ENCODE measurements around the gene GPR89B. TPM values are rescaled to one million over a fixed set of nuclear protein-coding genes. Genes with fewer than 3 reads are reported as not detected.
"Not testable (repeated sequence)": the region's sequence is repeated elsewhere in the genome, so short reads cannot be mapped to it uniquely, and the experiment has no call there.

Gene GPR89B
- total and polyA plus RNA-seq, 2 donors (not counting 1 experiment from before 2014, with no cell fraction given), result 19.0 to 21.7 TPM

- Histone ChIP-seq H3K9me3 (ENCODE audit: control insufficient read depth, insufficient read depth, low read depth, low read length) (no peaks in the 10 kb centered on the region), H2AFZ (ENCODE audit: low read length) (no peak overlapping the region)
- no peak for DNase-seq (ENCODE audit: low read depth in 2 of 2)
These were observed 8.3 kb upstream of the GPR89B start for GRCh38 chr1:147919896-147920295.

GRCh38 chr1:147924813-147925212, 3.4 kb upstream of the GPR89B start:
- no peaks in the 10 kb centered on the region for H3K27me3 ChIP-seq (ENCODE audit: control insufficient read depth, insufficient read depth, low read length)
- no peak overlapping the region for H2AFZ ChIP-seq (ENCODE audit: low read length)
- H3K79me2 ChIP-seq (ENCODE audit: control insufficient read depth, insufficient read depth, low read length), result no peaks in the 10 kb centered on the region
- no peaks in the 10 kb centered on the region for H3K36me3 ChIP-seq (ENCODE audit: control insufficient read depth, insufficient read depth, low read length)
- H3K4me1 ChIP-seq (ENCODE audit: control insufficient read depth, extremely low read depth, insufficient read depth, low read length), result no peaks in the 10 kb centered on the region
- no peak overlapping the region for H3K27ac ChIP-seq (ENCODE audit: insufficient read depth, low read length)
- no peaks in the 10 kb centered on the region for H4K20me1 ChIP-seq (ENCODE audit: control insufficient read depth, extremely low read depth, insufficient read depth, low read length)
- no peak for DNase-seq (ENCODE audit: low read depth in 2 of 2)
- no peak overlapping the region for H3K9ac ChIP-seq (ENCODE audit: insufficient read depth, low read length)
- H3K4me3 ChIP-seq (replicated peaks in 1 of 4; ENCODE audit: control extremely low read depth in 1 of 4, insufficient read depth in 1 of 4, low read depth in 3 of 4, low read length in 4 of 4), result no peak overlapping the region
- no peaks in the 10 kb centered on the region for H3K9me3 ChIP-seq (ENCODE audit: control insufficient read depth, insufficient read depth, low read depth, low read length)
- no peak overlapping the region for H3K4me2 ChIP-seq (ENCODE audit: extremely low read depth, insufficient read depth, low read length)
- TF ChIP-seq CTCF (conservative IDR thresholded peaks at IDR 0.05 in 1 of 2, IDR thresholded peaks at IDR 0.05 in 1 of 2; ENCODE audit: low read depth in 1 of 2, low read length in 2 of 2) (no peak), EZH2 (IDR thresholded peaks at IDR 0.05; ENCODE audit: low read length, missing control alignments) (no peak)

More at GRCh38 chr1:147919896-147920295, 8.3 kb upstream of the GPR89B start:
- no peaks in the 10 kb centered on the region for H3K79me2 ChIP-seq (ENCODE audit: control insufficient read depth, insufficient read depth, low read length)
- no peaks in the 10 kb centered on the region for H4K20me1 ChIP-seq (ENCODE audit: control insufficient read depth, extremely low read depth, insufficient read depth, low read length)
- TF ChIP-seq EZH2 (IDR thresholded peaks at IDR 0.05; ENCODE audit: low read length, missing control alignments) (no peak), CTCF (conservative IDR thresholded peaks at IDR 0.05 in 1 of 2, IDR thresholded peaks at IDR 0.05 in 1 of 2; ENCODE audit: low read depth in 1 of 2, low read length in 2 of 2) (no peak)
- H3K27me3 ChIP-seq (ENCODE audit: control insufficient read depth, insufficient read depth, low read length), result no peaks in the 10 kb centered on the region
- H3K36me3 ChIP-seq (ENCODE audit: control insufficient read depth, insufficient read depth, low read length), result no peaks in the 10 kb centered on the region
- no peak overlapping the region for H3K4me2 ChIP-seq (ENCODE audit: extremely low read depth, insufficient read depth, low read length)
- no peak overlapping the region for H3K4me3 ChIP-seq (replicated peaks in 1 of 4; ENCODE audit: control extremely low read depth in 1 of 4, insufficient read depth in 1 of 4, low read depth in 3 of 4, low read length in 4 of 4)
- no peaks in the 10 kb centered on the region for H3K4me1 ChIP-seq (ENCODE audit: control insufficient read depth, extremely low read depth, insufficient read depth, low read length)
- H3K27ac ChIP-seq (ENCODE audit: insufficient read depth, low read length), result no peak overlapping the region
- H3K9ac ChIP-seq (ENCODE audit: insufficient read depth, low read length), result no peak overlapping the region

- H3K27me3 ChIP-seq (ENCODE audit: control insufficient read depth, insufficient read depth, low read length); H3K79me2 ChIP-seq (ENCODE audit: control insufficient read depth, insufficient read depth, low read length); DNase-seq (ENCODE audit: low read depth in 2 of 2); H4K20me1 ChIP-seq (ENCODE audit: control insufficient read depth, extremely low read depth, insufficient read depth, low read length); H3K9me3 ChIP-seq (ENCODE audit: control insufficient read depth, insufficient read depth, low read depth, low read length); H3K36me3 ChIP-seq (ENCODE audit: control insufficient read depth, insufficient read depth, low read length); H3K4me3 ChIP-seq (replicated peaks in 1 of 4; ENCODE audit: control extremely low read depth in 1 of 4, insufficient read depth in 1 of 4, low read depth in 3 of 4, low read length in 4 of 4); H3K9ac ChIP-seq (ENCODE audit: insufficient read depth, low read length); H2AFZ ChIP-seq (ENCODE audit: low read length); H3K4me1 ChIP-seq (ENCODE audit: control insufficient read depth, extremely low read depth, insufficient read depth, low read length); H3K27ac ChIP-seq (ENCODE audit: insufficient read depth, low read length); H3K4me2 ChIP-seq (ENCODE audit: extremely low read depth, insufficient read depth, low read length): not testable (repeated sequence)
These were observed 1.0 kb upstream of the GPR89B start for GRCh38 chr1:147927215-147927614.

- H2AFZ ChIP-seq (ENCODE audit: low read length); H3K27ac ChIP-seq (ENCODE audit: insufficient read depth, low read length); H3K4me1 ChIP-seq (ENCODE audit: control insufficient read depth, extremely low read depth, insufficient read depth, low read length); H3K79me2 ChIP-seq (ENCODE audit: control insufficient read depth, insufficient read depth, low read length); H3K36me3 ChIP-seq (ENCODE audit: control insufficient read depth, insufficient read depth, low read length); H3K9me3 ChIP-seq (ENCODE audit: control insufficient read depth, insufficient read depth, low read depth, low read length); H3K4me3 ChIP-seq (replicated peaks in 1 of 4; ENCODE audit: control extremely low read depth in 1 of 4, insufficient read depth in 1 of 4, low read depth in 3 of 4, low read length in 4 of 4); H4K20me1 ChIP-seq (ENCODE audit: control insufficient read depth, extremely low read depth, insufficient read depth, low read length); H3K4me2 ChIP-seq (ENCODE audit: extremely low read depth, insufficient read depth, low read length); H3K9ac ChIP-seq (ENCODE audit: insufficient read depth, low read length); H3K27me3 ChIP-seq (ENCODE audit: control insufficient read depth, insufficient read depth, low read length); DNase-seq (ENCODE audit: low read depth in 2 of 2): not testable (repeated sequence)
These were observed 531 bp upstream of the GPR89B start for GRCh38 chr1:147927689-147928088.

GRCh38 chr1:147931137-147931536, 2.9 kb downstream of the GPR89B start:
- H3K4me2 ChIP-seq (ENCODE audit: extremely low read depth, insufficient read depth, low read length); H3K27ac ChIP-seq (ENCODE audit: insufficient read depth, low read length); H3K36me3 ChIP-seq (ENCODE audit: control insufficient read depth, insufficient read depth, low read length); H2AFZ ChIP-seq (ENCODE audit: low read length); H3K9ac ChIP-seq (ENCODE audit: insufficient read depth, low read length); H3K4me3 ChIP-seq (replicated peaks in 1 of 4; ENCODE audit: control extremely low read depth in 1 of 4, insufficient read depth in 1 of 4, low read depth in 3 of 4, low read length in 4 of 4); H3K4me1 ChIP-seq (ENCODE audit: control insufficient read depth, extremely low read depth, insufficient read depth, low read length); H4K20me1 ChIP-seq (ENCODE audit: control insufficient read depth, extremely low read depth, insufficient read depth, low read length); H3K27me3 ChIP-seq (ENCODE audit: control insufficient read depth, insufficient read depth, low read length); H3K9me3 ChIP-seq (ENCODE audit: control insufficient read depth, insufficient read depth, low read depth, low read length); DNase-seq (ENCODE audit: low read depth in 2 of 2); H3K79me2 ChIP-seq (ENCODE audit: control insufficient read depth, insufficient read depth, low read length): not testable (repeated sequence)
